ENCODE data around the gene XKRX.

GRCh38 chrX:100935767-100936166 lies 7.0 kb upstream of the XKRX start:
- TF ChIP-seq CTCF (IDR thresholded peaks at IDR 0.05) (no peak), POLR2AphosphoS5 (IDR thresholded peaks at IDR 0.05) (no peak)

Measured in breast epithelium (tissue), 3 donors.